ENCODE results near the gene GSG1. TPM values are rescaled to one million over a fixed set of nuclear protein-coding genes. Genes with fewer than 3 reads are reported as not detected.

GSG1 gene
- total and polyA plus RNA-seq, 10 donors: not detected

GRCh38 chr12:13075118-13075480, 28.4 kb downstream of the GSG1 start:
- no peaks in the 10 kb centered on the region for H3K9me3 ChIP-seq
- H3K27ac ChIP-seq: no peak overlapping the region
- no peak for DNase-seq
- TF ChIP-seq, protein P1, sequence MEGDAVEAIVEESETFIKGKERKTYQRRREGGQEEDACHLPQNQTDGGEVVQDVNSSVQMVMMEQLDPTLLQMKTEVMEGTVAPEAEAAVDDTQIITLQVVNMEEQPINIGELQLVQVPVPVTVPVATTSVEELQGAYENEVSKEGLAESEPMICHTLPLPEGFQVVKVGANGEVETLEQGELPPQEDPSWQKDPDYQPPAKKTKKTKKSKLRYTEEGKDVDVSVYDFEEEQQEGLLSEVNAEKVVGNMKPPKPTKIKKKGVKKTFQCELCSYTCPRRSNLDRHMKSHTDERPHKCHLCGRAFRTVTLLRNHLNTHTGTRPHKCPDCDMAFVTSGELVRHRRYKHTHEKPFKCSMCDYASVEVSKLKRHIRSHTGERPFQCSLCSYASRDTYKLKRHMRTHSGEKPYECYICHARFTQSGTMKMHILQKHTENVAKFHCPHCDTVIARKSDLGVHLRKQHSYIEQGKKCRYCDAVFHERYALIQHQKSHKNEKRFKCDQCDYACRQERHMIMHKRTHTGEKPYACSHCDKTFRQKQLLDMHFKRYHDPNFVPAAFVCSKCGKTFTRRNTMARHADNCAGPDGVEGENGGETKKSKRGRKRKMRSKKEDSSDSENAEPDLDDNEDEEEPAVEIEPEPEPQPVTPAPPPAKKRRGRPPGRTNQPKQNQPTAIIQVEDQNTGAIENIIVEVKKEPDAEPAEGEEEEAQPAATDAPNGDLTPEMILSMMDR (IDR thresholded peaks at IDR 0.05 in 8 of 11, conservative IDR thresholded peaks at IDR 0.05 in 3 of 11): no peak
- TF ChIP-seq POLR2A (IDR thresholded peaks at IDR 0.05): no peak
- TF ChIP-seq POLR2AphosphoS5 (IDR thresholded peaks at IDR 0.05): no peak
- peaks cover 0 to 64% (median 14%) of the 10 kb centered on the region in 6 donors for H3K36me3 ChIP-seq
- intact Hi-C loops (cut with DNase I; ENCODE audit: low total_unique reads): no loop called here
- no peaks in the 10 kb centered on the region for H3K27me3 ChIP-seq (replicated peaks in 1 of 7)
- no peaks in the 10 kb centered on the region for H3K4me1 ChIP-seq
- H3K4me3 ChIP-seq: no peak overlapping the region

DNA sequence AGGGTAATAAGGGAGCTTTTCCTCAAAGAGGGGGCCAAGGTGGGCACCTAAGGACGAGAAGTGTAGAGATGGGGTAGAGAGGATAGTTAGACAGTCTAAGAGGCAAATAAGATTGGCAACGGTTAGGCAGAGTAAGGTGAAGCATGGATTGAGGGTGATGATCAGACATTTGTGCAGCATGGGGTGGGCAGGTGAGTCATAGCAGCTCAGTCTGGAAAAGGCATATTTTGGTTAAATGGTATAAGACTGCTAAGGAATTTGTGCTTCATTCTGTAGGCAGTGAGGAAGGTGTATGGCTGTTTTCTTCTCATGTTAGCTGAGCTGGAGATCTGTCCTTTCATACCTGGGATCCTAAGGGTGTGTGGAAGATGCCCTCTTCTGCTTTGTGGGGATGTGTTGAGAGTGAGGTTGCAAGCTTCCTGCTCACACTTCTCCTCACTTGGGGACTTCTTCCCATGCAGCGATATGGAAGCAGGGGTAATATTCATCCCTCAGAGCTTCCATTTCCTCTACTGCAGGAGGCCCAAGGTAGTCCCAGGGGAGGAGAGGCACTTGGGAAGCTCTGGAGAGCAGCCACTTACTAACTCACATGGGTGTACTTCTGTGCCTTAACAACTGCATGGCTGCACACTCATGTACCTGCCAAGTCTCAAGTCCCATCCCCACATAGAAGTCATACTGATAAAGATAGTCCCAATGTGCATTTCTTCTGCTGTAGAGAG, 28.9 kb downstream of the GSG1 start:
- H3K9me3 ChIP-seq: no peaks in the 10 kb centered on the region
- 84 to 98% (median 92%) methylated on average over 3 of the region's 3 CpGs for WGBS, 5 donors
- intact Hi-C loops (cut with DNase I; ENCODE audit: low total_unique reads): no loop called here
- no peaks in the 10 kb centered on the region for H3K4me1 ChIP-seq
- H3K4me3 ChIP-seq: no peak overlapping the region
- TF ChIP-seq POLR2A (IDR thresholded peaks at IDR 0.05) (no peak), POLR2AphosphoS5 (IDR thresholded peaks at IDR 0.05) (no peak)
- TF ChIP-seq, protein P1 (IDR thresholded peaks at IDR 0.05 in 8 of 11, conservative IDR thresholded peaks at IDR 0.05 in 3 of 11): no peak
- H3K27ac ChIP-seq: no peak overlapping the region
- DNase-seq: no peak
- no peaks in the 10 kb centered on the region for H3K27me3 ChIP-seq (replicated peaks in 1 of 7)
- H3K36me3 ChIP-seq: peaks cover 0 to 61% (median 15%) of the 10 kb centered on the region in 6 donors

- DNase-seq: no peak
- Histone ChIP-seq H3K36me3 (peaks cover 0 to 67% (median 25%) of the 10 kb centered on the region in 6 donors), H3K9me3 (no peaks in the 10 kb centered on the region), H3K4me1 (no peaks in the 10 kb centered on the region), H3K4me3 (no peak overlapping the region), H3K27ac (no peak overlapping the region), H3K27me3 (replicated peaks in 1 of 7) (no peaks in the 10 kb centered on the region)
- no peak for TF ChIP-seq POLR2A (IDR thresholded peaks at IDR 0.05)
- TF ChIP-seq, protein P1 (IDR thresholded peaks at IDR 0.05 in 8 of 11, conservative IDR thresholded peaks at IDR 0.05 in 3 of 11): no peak
- TF ChIP-seq POLR2AphosphoS5 (IDR thresholded peaks at IDR 0.05): no peak
- 75 to 86% (median 83%) methylated on average over 3 of the region's 3 CpGs for WGBS, 5 donors
- intact Hi-C loops (cut with DNase I; ENCODE audit: low total_unique reads): no loop called here
Observed at GRCh38 chr12:13073173-13073572, 30.3 kb downstream of the GSG1 start.

DNA sequence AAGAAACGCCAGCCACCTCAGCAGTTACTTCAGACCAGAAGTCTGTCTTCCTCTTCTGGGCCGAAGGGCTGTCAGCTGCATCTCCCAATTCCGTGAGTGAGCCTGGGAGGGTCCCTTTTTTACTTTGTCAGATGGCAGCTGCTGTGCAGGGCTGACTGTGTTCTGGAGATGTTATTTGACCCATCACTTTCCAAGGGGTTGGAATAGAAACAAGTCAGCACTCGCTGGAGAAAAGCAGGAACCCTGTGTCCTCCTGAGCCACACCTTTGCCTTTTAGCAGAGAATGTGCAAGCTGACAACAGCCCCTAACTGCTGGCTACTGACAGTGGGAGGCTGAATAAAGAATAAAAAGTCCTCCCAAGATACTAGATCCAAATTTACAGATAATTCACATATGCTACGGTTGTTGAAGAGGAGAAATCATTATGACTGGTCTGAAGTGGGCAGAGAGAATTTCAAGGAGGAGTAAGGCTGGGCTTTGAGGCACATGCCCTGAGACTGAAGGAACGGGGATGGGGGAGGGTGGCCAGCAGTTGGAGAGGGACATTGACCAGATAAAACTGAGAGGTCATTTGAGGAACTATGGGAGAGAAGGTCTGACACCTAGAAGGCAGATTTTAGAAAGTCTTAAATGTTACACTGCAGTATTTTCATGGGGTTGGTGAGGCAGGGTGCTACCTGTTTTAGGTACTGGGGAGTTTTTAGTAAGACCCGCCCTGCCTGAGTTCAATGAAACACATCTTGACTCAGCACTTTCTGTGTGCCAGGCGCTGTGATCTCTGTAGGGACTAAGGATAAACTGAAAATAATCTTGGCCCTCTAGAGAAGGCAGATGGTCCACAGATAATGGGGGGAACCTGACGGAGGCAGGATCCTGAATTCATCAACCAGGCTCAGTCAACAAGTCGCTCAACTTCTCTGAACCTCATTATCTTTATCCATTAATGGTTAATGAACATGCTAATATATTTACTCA, 31.9 kb downstream of the GSG1 start:
- TF ChIP-seq, protein P1 (IDR thresholded peaks at IDR 0.05 in 8 of 11, conservative IDR thresholded peaks at IDR 0.05 in 3 of 11): no peak
- TF ChIP-seq POLR2A (IDR thresholded peaks at IDR 0.05) (no peak), POLR2AphosphoS5 (IDR thresholded peaks at IDR 0.05) (no peak)
- intact Hi-C loops (cut with DNase I; ENCODE audit: low total_unique reads): no loop called here
- Histone ChIP-seq H3K9me3 (no peaks in the 10 kb centered on the region), H3K4me1 (no peaks in the 10 kb centered on the region), H3K27ac (no peak overlapping the region), H3K27me3 (replicated peaks in 1 of 7) (no peaks in the 10 kb centered on the region), H3K36me3 (peaks cover 0 to 78% (median 31%) of the 10 kb centered on the region in 6 donors), H3K4me3 (no peak overlapping the region)
- WGBS, 5 donors: 79 to 86% (median 80%) methylated on average over 10 of the region's 10 CpGs
- DNase-seq: no peak

Data from spleen (tissue), 11 donors.